Neural cell (in vitro differentiated cells): ENCODE data around the gene SHMT2. TPM values are rescaled to one million over a fixed set of nuclear protein-coding genes. Genes with fewer than 3 reads are reported as not detected.

Source experiments
- H2AFZ ChIP-seq: fragments of 200-600, 300-800 bp; sonication (generic), shearing (Covaris generic); 2 replicates; pipeline ENCODE4 v1.6.0; 2014; ENCODE audit warnings: low read depth, mild to moderate bottlenecking, antibody characterized with exemption, low read length, moderate library complexity
- H3F3A ChIP-seq: fragments of 200-600 bp; shearing (Covaris generic); 2 replicates; pipeline ENCODE4 v1.6.1; 2016; ENCODE audit warnings: mild to moderate bottlenecking, moderate library complexity, mixed read lengths, antibody characterized with exemption, low read length; ENCODE audit not compliant: insufficient read depth, poor library complexity, severe bottlenecking
- H3K27ac ChIP-seq: fragments of 200-600, 300-800 bp; sonication (generic), shearing (Covaris generic); 2 replicates; pipeline ENCODE4 v1.5.1; 2014; ENCODE audit warnings: mild to moderate bottlenecking, low read length, moderate library complexity
- H3K27me3 ChIP-seq: fragments of 300-800, 200-600 bp; sonication (generic), shearing (Covaris generic); 2 replicates; pipeline ENCODE4 v1.6.0; 2014; ENCODE audit warnings: mild to moderate bottlenecking, low read depth, low read length, moderate library complexity; ENCODE audit not compliant: insufficient read depth
- H3K36me3 ChIP-seq: fragments of 300-800, 200-600 bp; sonication (generic), shearing (Covaris generic); 2 replicates; pipeline ENCODE4 v1.5.1; 2014; ENCODE audit warnings: mild to moderate bottlenecking, antibody characterized with exemption, low read length, moderate library complexity; ENCODE audit not compliant: insufficient read depth
- H3K4me2 ChIP-seq: fragments of 300-800, 200-600 bp; sonication (generic), shearing (Covaris generic); 2 replicates; pipeline ENCODE4 v1.6.0; 2014; ENCODE audit warnings: mild to moderate bottlenecking, low read length
- H3K4me3 ChIP-seq: fragments of 300-800, 200-600 bp; sonication (generic), shearing (Covaris generic); 2 replicates; pipeline ENCODE4 v1.5.1; 2014; ENCODE audit warnings: mild to moderate bottlenecking, low read length, moderate library complexity
- H3K79me2 ChIP-seq: fragments of 200-600 bp; shearing (Covaris generic); replicated peaks from 2 replicates; pipeline ENCODE4 v1.6.0; 2014; ENCODE audit warnings: mild to moderate bottlenecking, low read length, moderate library complexity; ENCODE audit not compliant: insufficient read depth
- H3K9ac ChIP-seq: fragments of 300-800, 200-600 bp; sonication (generic), shearing (Covaris generic); 2 replicates; pipeline ENCODE4 v1.6.1; 2016; ENCODE audit warnings: mild to moderate bottlenecking, low read length, mixed read lengths
- H3K9me2 ChIP-seq: fragments of 200-600 bp; shearing (Covaris generic); 2 replicates; pipeline ENCODE4 v1.6.1; 2016; ENCODE audit warnings: mild to moderate bottlenecking, low read length, mixed read lengths; ENCODE audit not compliant: insufficient read depth
- H3K9me3 ChIP-seq: fragments of 200-600, 300-800 bp; sonication (generic), shearing (Covaris generic); 2 replicates; pipeline ENCODE4 v1.6.1; 2016; ENCODE audit warnings: mild to moderate bottlenecking, mixed run types, low read length, moderate library complexity, mixed read lengths
- H4K20me1 ChIP-seq: fragments of 200-600 bp; shearing (Covaris generic); 2 replicates; pipeline ENCODE4 v1.6.1; 2016; ENCODE audit warnings: mild to moderate bottlenecking, mixed run types; ENCODE audit not compliant: insufficient read depth
- CTCF ChIP-seq: fragments of 450-650 bp; IDR thresholded peaks from 2 replicates; pipeline ENCODE4 v1.5.1; 2014; ENCODE audit warnings: antibody characterized with exemption, mild to moderate bottlenecking, moderate library complexity; ENCODE audit not compliant: poor library complexity, severe bottlenecking
- EP300 ChIP-seq: fragments of 450-650 bp; conservative IDR thresholded peaks from 2 replicates; pipeline ENCODE4 v1.6.1; 2014; ENCODE audit warnings: antibody characterized with exemption, mild to moderate bottlenecking, moderate library complexity; ENCODE audit not compliant: poor library complexity, severe bottlenecking
- EZH2 ChIP-seq: fragments of 200-600, 300-800 bp; shearing (Covaris generic), sonication (generic); IDR thresholded peaks from 2 replicates; pipeline ENCODE4 v1.6.1; 2014; ENCODE audit warnings: antibody characterized with exemption, low read length, borderline replicate concordance, mild to moderate bottlenecking; ENCODE audit not compliant: insufficient read depth, poor library complexity, severe bottlenecking
- MXI1 ChIP-seq: fragments of 450-650 bp; conservative IDR thresholded peaks from 2 replicates; pipeline ENCODE4 v1.6.1; 2014; ENCODE audit warnings: antibody characterized with exemption, mild to moderate bottlenecking; ENCODE audit not compliant: poor library complexity, severe bottlenecking
- POLR2AphosphoS5 ChIP-seq: IDR thresholded peaks from 2 replicates; pipeline ENCODE4 v1.6.1; 2012
- RAD21 ChIP-seq: fragments of 450-650 bp; conservative IDR thresholded peaks from 2 replicates; pipeline ENCODE4 v1.6.1; 2014; ENCODE audit warnings: antibody characterized with exemption, mild to moderate bottlenecking, moderate library complexity
- REST ChIP-seq: IDR thresholded peaks from 2 replicates; pipeline ENCODE4 v1.6.1; 2012; ENCODE audit warnings: borderline replicate concordance
- SMC3 ChIP-seq: fragments of 450-650 bp; conservative IDR thresholded peaks from 2 replicates; pipeline ENCODE4 v1.6.1; 2014; ENCODE audit warnings: antibody characterized with exemption, mild to moderate bottlenecking, moderate library complexity; ENCODE audit not compliant: poor library complexity
- TAF1 ChIP-seq: IDR thresholded peaks from 2 replicates; pipeline ENCODE4 v1.6.1; 2012; ENCODE audit warnings: low read depth
- polyA plus RNA-seq: library from polyadenylated mRNA; depleted of rRNA; stranded (reverse); fragments of >200 nt; gene quantifications from 2 replicates; pipeline ENCODE4 v1.2.3, GENCODE V29; 2014

Gene SHMT2
- polyA plus RNA-seq, 1 donor from 2014 or later: 38.2 TPM

- Histone ChIP-seq H2AFZ (no peak overlapping the region), H3K9ac (no peak overlapping the region), H3F3A (no peaks in the 10 kb centered on the region), H3K9me3 (no peaks in the 10 kb centered on the region), H3K36me3 (no peaks in the 10 kb centered on the region), H3K4me3 (no peak overlapping the region), H3K79me2 (no peaks in the 10 kb centered on the region), H3K27ac (no peak overlapping the region), H4K20me1 (no peaks in the 10 kb centered on the region), H3K27me3 (no peaks in the 10 kb centered on the region), H3K9me2 (no peaks in the 10 kb centered on the region), H3K4me2 (no peak overlapping the region)
- TF ChIP-seq REST (no peak), TAF1 (no peak), CTCF (no peak), SMC3 (no peak), EZH2 (no peak), MXI1 (no peak), POLR2AphosphoS5 (no peak), RAD21 (no peak), EP300 (no peak)
These were observed 44.1 kb upstream of the SHMT2 start for GRCh38 chr12:57185403-57185802.

DNA sequence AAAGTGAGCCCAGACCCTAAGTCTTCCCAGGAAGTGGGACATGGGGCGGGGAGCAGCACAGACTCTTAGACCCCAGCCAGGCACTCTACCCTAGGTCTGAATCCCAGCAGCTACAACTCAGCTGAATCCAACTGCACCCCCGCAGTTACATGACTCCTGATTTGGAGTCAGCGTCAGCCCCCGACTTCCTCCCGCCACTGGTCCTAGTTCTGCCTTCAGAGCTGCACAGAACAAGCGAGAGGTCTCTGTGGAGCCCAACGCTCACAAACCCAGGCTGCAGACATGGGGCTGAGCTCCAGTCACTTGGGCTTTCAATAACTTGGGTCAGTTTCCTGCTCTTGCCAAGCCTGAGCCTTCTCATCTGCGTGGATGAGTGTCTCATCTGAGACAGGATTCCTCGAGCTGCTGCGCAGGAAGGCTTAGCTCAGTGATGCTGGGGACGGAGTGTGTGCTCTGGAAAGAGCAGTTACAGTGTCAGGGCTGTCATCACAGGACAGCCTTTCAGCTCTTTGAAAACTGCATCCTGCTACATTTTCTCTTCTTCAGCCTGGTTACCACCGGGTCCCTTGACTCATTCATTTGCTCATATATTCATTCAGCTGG lies 43.5 kb upstream of the SHMT2 start:
- Histone ChIP-seq H3K79me2 (no peaks in the 10 kb centered on the region), H3K27ac (no peak overlapping the region), H3K4me2 (no peak overlapping the region), H3K9me3 (no peaks in the 10 kb centered on the region), H3K9ac (no peak overlapping the region), H3F3A (no peaks in the 10 kb centered on the region), H3K36me3 (no peaks in the 10 kb centered on the region), H4K20me1 (no peaks in the 10 kb centered on the region), H3K27me3 (no peaks in the 10 kb centered on the region), H2AFZ (no peak overlapping the region), H3K4me3 (no peak overlapping the region), H3K9me2 (no peaks in the 10 kb centered on the region)
- TF ChIP-seq RAD21 (no peak), POLR2AphosphoS5 (no peak), TAF1 (no peak), MXI1 (no peak), SMC3 (no peak), EZH2 (no peak), CTCF (no peak), REST (no peak), EP300 (no peak)
